IPS-20b (cell line): ENCODE results near the gene TC2N.

ENCODE experiments used
- H3K27ac ChIP-seq: one replicate; pipeline ENCODE4 v1.5.1; 2013; ENCODE audit warnings: low read length
- H3K27me3 ChIP-seq: 2 replicates; pipeline ENCODE4 v1.6.1; 2013; ENCODE audit warnings: mild to moderate bottlenecking, low read length, inconsistent platforms; ENCODE audit not compliant: insufficient read depth
- H3K36me3 ChIP-seq: 2 replicates; pipeline ENCODE4 v1.6.1; 2013; ENCODE audit warnings: low read depth, mild to moderate bottlenecking, inconsistent platforms, low read length, moderate library complexity; ENCODE audit not compliant: insufficient read depth
- H3K4me1 ChIP-seq: 2 replicates; pipeline ENCODE4 v1.6.1; 2013; ENCODE audit warnings: mild to moderate bottlenecking, control low read depth, inconsistent platforms, low read length, moderate library complexity; ENCODE audit not compliant: insufficient read depth
- H3K4me3 ChIP-seq: 2 replicates; pipeline ENCODE4 v1.5.1; 2013; ENCODE audit warnings: mild to moderate bottlenecking, low read length, inconsistent platforms
- H3K9ac ChIP-seq: 2 replicates; pipeline ENCODE4 v1.6.1; 2013; ENCODE audit warnings: low read depth, mild to moderate bottlenecking, inconsistent platforms, low read length, moderate library complexity
- H3K9me3 ChIP-seq: 2 replicates; pipeline ENCODE4 v1.6.1; 2013; ENCODE audit warnings: mild to moderate bottlenecking, low read depth, low read length, inconsistent platforms; ENCODE audit not compliant: insufficient read depth

The TC2N gene

DNA sequence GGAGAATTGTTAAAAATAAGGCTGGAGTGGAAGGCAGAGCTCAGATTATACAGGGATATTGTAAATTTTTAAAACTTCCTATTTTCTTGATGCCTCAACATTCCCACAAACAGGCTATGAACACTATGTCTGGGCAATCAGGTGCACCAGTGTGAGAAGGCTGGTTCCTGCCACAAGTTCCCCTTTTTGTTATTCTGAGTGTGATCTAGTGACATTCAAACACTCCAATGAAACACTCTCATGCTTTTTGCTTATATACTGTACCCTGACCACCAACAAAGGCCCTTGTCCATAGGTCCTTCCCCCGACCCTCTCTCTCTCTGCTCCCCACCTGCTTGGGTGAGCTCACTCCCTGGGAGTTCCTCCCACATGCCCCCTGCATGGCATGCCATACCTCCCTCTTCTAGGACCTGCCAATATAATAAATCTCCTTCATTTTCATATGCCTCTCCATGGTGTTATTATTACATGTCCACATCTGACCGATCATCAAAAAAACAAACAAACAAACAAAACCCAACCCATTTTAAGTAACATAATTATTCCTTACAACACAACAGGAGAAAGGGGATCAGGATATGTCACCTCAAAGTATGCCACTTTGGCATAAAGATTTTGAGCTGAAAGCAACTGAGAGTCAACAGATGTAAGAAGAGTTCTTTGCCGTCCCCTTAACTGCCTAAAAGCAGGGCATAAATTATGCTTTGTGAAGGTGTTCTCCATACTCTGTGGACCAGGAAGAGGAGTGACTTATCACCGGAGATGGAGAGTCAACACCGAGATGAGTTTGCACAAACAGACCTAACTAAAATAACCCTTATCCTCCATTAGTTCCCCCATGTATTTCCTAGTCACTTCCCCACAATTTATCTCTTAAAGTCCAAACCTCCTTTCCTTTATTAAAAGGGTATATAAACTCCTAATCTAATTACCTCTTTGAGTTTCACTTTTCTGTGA is 92.9 kb downstream of the TC2N start:
- Histone ChIP-seq H3K4me1 (no peaks in the 10 kb centered on the region), H3K4me3 (no peak overlapping the region), H3K9ac (no peak overlapping the region), H3K36me3 (no peaks in the 10 kb centered on the region), H3K27ac (no peak overlapping the region), H3K9me3 (no peaks in the 10 kb centered on the region), H3K27me3 (no peaks in the 10 kb centered on the region)

DNA sequence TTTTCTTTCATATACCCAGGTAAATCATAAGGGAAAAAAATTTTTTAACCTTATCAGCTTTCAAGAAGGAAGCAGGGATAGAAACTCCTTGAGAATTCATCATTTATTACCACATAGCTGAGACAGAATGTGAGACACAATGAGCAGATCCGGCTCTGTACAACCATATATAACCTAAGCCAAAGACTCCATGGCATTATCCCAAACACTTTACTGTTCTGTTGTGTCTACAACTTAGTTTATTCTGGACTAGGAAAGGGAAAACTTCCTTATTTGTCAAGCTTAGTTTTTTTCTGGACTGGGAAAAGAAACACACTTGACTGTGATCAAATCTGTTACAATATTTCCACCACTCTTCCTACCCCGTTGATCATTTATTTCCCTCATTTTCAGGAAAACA is 97.2 kb downstream of the TC2N start:
- Histone ChIP-seq H3K4me3 (no peak overlapping the region), H3K27ac (no peak overlapping the region), H3K4me1 (peaks cover 3% of the 10 kb centered on the region; the same call in 1 of the 2 replicates), H3K27me3 (no peaks in the 10 kb centered on the region), H3K9ac (no peak overlapping the region), H3K9me3 (no peaks in the 10 kb centered on the region), H3K36me3 (no peaks in the 10 kb centered on the region)

- Histone ChIP-seq H3K27ac (no peak overlapping the region), H3K27me3 (no peaks in the 10 kb centered on the region), H3K9ac (no peak overlapping the region), H3K4me3 (no peak overlapping the region), H3K36me3 (no peaks in the 10 kb centered on the region), H3K4me1 (peaks cover 10% of the 10 kb centered on the region; the same call in 1 of the 2 replicates), H3K9me3 (no peaks in the 10 kb centered on the region)
Observed at GRCh38 chr14:91755570-91756295, 111.6 kb downstream of the TC2N start.

- H3K27ac ChIP-seq, result no peak overlapping the region
- no peak overlapping the region for H3K9ac ChIP-seq
- H3K36me3 ChIP-seq, result no peaks in the 10 kb centered on the region
- no peaks in the 10 kb centered on the region for H3K27me3 ChIP-seq
- H3K4me3 ChIP-seq, result no peak overlapping the region
- peaks cover 10% of the 10 kb centered on the region; the same call in 1 of the 2 replicates for H3K4me1 ChIP-seq
- no peaks in the 10 kb centered on the region for H3K9me3 ChIP-seq
Observed at GRCh38 chr14:91754819-91755218, 112.5 kb downstream of the TC2N start.

GRCh38 chr14:91754185-91754584 is 113.2 kb downstream of the TC2N start:
- H3K4me1 ChIP-seq, result peaks cover 10% of the 10 kb centered on the region; the same call in 1 of the 2 replicates
- H3K9me3 ChIP-seq, result no peaks in the 10 kb centered on the region
- no peak overlapping the region for H3K9ac ChIP-seq
- H3K4me3 ChIP-seq, result no peak overlapping the region
- no peak overlapping the region for H3K27ac ChIP-seq
- H3K36me3 ChIP-seq, result no peaks in the 10 kb centered on the region
- H3K27me3 ChIP-seq, result no peaks in the 10 kb centered on the region

- Histone ChIP-seq H3K4me3 (no peak overlapping the region), H3K36me3 (no peaks in the 10 kb centered on the region), H3K27ac (no peak overlapping the region), H3K9me3 (no peaks in the 10 kb centered on the region), H3K4me1 (peaks cover 10% of the 10 kb centered on the region; the same call in 1 of the 2 replicates), H3K27me3 (no peaks in the 10 kb centered on the region), H3K9ac (no peak overlapping the region)
Observed at GRCh38 chr14:91753501-91754128, 113.7 kb downstream of the TC2N start.

DNA sequence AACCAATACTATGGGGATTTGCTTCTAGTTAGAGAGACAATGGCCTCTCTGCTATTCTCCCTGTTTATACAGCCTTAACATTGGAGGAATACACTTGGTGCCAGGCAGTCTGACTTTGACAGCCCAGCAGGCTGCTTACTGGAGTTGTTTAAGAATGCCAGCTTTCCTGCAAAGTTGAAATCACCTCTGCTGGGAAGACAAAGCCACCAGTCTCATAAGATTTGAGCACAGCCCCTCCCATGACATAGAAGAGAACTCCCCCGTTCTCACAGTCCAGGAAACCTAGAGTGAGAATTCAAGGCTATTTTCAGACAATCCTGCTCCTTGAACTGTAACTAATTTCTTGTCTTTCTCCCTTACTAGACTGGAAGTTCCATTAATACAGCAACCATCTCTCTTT is 114.4 kb downstream of the TC2N start:
- Histone ChIP-seq H3K4me1 (peaks cover 10% of the 10 kb centered on the region; the same call in 1 of the 2 replicates), H3K9ac (no peak overlapping the region), H3K9me3 (no peaks in the 10 kb centered on the region), H3K36me3 (no peaks in the 10 kb centered on the region), H3K27ac (no peak overlapping the region), H3K4me3 (no peak overlapping the region), H3K27me3 (no peaks in the 10 kb centered on the region)

- no peaks in the 10 kb centered on the region for H3K36me3 ChIP-seq
- no peaks in the 10 kb centered on the region for H3K9me3 ChIP-seq
- no peak overlapping the region for H3K9ac ChIP-seq
- H3K4me3 ChIP-seq, result no peak overlapping the region
- H3K4me1 ChIP-seq, result peaks cover 10% of the 10 kb centered on the region; the same call in 1 of the 2 replicates
- H3K27me3 ChIP-seq, result no peaks in the 10 kb centered on the region
- H3K27ac ChIP-seq, result no peak overlapping the region
Observed at GRCh38 chr14:91751719-91752118, 115.6 kb downstream of the TC2N start.

DNA sequence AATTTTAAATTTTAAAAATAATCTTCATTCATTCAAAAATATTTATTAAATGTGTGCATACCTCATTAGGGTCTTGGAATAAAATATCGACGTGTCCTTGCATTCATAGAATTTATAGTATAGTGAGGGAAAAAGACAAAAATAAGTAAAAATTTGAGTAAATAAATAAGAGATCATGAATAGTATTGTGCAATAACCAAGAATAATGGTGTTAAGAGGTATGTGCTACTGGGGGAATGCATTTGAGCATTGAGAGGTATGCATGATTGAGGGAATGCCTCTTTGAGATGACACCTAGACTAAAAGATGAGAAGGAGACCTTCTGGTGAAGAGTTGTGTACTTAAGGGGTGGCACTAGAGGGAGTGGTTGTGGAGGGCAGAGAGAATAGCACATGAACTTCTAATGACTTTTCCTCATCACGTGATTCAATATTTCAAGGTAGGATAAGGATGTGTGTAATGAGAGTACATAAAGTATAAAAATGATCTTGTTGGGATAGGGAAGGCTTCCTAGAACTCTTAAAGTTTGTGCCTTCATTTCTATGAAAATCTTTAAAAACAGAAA is 116.6 kb downstream of the TC2N start:
- H3K27me3 ChIP-seq, result no peaks in the 10 kb centered on the region
- H3K9me3 ChIP-seq, result no peaks in the 10 kb centered on the region

DNA sequence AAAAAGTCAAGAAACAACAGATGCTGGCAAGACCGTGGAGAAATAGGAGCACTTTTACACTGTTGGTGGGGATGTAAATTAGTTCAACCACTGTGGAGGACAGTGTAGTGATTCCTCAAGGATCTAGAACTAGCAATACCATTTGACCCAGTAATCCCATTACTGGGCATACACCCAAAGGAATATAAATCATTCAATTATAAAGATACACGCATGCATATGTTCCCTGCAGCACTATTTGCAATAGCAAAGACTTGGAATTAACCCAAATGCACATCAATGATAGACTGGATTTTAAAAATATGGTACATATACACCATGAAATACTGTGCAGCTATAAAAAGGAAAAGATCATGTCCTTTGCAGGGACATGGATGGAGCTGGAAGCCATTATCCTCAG is 117.5 kb downstream of the TC2N start:
- no peaks in the 10 kb centered on the region for H3K27me3 ChIP-seq
- no peak overlapping the region for H3K27ac ChIP-seq
- no peaks in the 10 kb centered on the region for H3K36me3 ChIP-seq
- H3K9me3 ChIP-seq, result no peaks in the 10 kb centered on the region
- H3K4me1 ChIP-seq, result peaks cover 10% of the 10 kb centered on the region; the same call in 1 of the 2 replicates
- H3K9ac ChIP-seq, result no peak overlapping the region
- H3K4me3 ChIP-seq, result no peak overlapping the region

More for the DNA sequence above, 116.6 kb downstream of the TC2N start:
- Histone ChIP-seq H3K36me3 (no peaks in the 10 kb centered on the region), H3K4me1 (peaks cover 10% of the 10 kb centered on the region; the same call in 1 of the 2 replicates), H3K9ac (no peak overlapping the region), H3K4me3 (no peak overlapping the region), H3K27ac (no peak overlapping the region)

DNA sequence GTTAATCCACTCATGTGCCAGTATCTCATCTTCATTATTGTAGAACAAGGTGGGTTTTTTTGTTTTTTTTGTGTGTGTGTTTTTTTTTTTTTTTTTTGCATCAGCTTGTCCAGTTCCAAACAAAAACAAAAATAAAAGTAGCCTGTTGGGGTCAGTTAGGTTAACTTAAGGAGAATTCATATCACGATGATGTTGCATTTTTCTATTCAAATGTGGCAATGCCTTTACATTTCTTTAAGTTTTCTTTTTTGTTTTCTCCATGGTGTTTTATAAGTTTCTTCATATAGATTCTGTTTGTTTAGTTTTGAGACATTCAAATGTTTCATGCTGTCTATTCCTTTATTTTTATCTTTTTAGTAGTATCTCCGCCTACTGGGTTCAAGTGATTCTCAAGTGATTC is 119.3 kb downstream of the TC2N start:
- no peaks in the 10 kb centered on the region for H3K36me3 ChIP-seq
- H3K27ac ChIP-seq, result no peak overlapping the region
- H3K9ac ChIP-seq, result no peak overlapping the region
- no peaks in the 10 kb centered on the region for H3K9me3 ChIP-seq
- H3K27me3 ChIP-seq, result no peaks in the 10 kb centered on the region
- no peaks in the 10 kb centered on the region; the same call in 1 of the 2 replicates for H3K4me1 ChIP-seq
- no peak overlapping the region for H3K4me3 ChIP-seq
